DMS53 (cell line): ENCODE data around the gene AKR1C8.
"Not testable (repeated sequence)": the region's sequence is repeated elsewhere in the genome, so short reads cannot be mapped to it uniquely, and the experiment has no call there.

Experiments used
- DNase-seq: peaks from one replicate; lab custom pipeline; 2025; lab: John Stamatoyannopoulos, UW

AKR1C8 gene

DNA sequence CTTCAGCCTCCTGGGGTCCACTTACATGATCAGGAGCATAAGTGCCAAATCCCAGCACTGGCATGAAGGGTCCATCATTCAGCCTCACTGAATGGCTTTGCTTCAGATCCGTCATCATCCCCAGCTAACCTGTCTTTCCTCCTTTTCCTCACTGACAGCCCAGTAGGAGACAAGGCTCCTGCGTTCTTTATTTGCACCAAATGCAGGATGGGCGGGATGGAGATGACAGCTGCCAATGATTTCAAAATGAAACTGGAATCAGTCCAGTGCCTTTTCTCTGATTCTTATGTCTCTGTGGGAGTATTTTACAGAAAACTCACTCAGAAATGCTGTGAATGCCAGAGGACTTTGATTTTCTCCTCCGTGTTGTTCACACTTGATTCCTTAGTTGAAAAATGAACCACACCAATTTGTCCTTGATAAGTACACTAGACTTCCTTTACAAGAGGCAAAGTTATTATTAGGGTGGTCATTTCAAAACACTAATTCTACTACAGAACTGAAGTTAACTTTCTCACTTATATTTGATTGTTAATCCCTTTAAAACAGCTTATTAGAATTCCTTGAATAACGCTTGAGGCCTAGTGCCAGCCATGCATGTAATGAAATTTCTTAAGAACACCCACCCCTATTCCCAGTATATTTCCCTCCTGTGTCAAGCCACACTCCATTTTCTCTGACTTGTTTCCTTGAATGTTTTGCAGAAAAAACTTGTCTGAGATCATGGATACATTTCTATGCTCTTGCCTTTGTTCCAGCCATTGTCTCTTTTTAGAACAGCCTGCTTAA is at the start of gene AKR1C8:
Gene AKR1C8 (minus strand): TSS at position 164 of the 789 bp plus-strand sequence. CDS start 46 bp downstream, at position 118.
- no peak for DNase-seq

DNA sequence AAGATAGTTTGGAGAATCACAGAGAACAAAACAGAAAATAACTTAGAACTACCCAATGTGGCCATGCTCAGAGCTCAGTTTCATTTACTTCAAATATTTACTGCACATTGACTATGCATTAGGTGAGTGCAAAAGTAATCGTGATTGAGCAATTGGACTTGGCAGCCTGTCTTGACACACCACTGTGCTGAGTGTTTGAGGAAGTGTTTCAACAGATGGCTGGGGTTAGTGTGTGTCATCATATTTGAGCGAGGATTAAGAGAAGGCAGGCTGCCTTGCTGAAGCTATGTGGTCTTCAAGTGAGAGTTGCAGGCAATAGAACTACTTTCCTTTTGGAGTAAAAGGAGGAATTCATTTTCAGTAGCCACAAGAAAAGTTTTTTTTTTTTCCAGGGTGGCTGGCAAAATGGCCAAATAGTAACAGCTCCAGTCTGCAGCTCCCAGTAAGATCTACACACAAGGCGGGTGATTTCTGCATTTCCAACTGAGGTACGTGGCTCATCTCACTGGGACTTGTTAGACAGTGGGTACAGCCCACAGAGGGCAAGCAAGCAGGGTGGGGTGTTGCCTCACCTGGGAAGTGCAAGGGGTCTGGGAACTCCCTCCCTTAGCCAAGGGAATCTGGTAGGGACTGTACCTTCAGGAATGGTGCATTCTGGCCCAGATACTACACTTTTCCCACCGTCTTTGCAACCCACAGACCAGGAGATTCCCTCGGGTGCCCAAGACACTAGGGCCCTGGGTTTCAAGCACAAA is 49.3 kb upstream of the AKR1C8 start:
- peak; percentile 83 for DNase-seq

DNA sequence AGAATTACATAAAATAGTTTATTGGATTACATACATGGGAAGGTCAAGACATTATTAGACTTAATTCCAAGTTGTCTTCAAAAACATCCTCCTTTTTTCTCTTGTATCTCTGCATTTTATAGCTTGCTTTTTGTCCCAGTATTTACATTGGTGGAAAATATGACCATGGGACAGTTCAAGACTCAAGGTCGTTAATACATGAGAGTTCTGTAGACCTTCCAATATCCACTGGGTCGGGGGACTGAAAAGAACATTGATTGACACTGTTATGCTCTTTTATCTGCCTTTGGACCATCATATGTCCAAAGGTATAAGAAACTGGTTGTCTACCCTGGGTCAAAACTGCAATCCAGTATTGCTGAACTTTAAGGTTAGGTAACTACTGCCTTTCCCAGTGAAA is 48.4 kb upstream of the AKR1C8 start:
- DNase-seq = no peak

DNA sequence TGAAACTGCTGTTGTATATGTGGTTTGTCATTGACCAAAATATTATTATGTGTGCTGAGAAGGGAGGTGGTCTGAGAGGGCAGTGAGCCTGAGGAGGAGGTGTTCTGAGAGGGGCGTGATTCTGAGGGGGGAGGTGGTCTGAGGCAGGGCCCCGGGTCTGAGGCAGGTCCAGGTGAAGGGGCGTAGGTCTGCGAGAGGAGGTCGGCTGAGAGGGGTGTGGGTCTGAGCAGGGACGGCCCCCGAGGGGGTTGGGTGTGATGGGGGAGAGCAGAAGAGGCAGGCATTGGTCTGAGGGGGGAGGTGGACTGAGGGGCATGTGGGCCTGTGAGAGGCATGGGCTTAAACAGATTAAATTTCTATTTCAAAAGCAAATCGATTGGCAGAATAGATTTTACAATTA is 44.1 kb upstream of the AKR1C8 start:
- no peak for DNase-seq

DNA sequence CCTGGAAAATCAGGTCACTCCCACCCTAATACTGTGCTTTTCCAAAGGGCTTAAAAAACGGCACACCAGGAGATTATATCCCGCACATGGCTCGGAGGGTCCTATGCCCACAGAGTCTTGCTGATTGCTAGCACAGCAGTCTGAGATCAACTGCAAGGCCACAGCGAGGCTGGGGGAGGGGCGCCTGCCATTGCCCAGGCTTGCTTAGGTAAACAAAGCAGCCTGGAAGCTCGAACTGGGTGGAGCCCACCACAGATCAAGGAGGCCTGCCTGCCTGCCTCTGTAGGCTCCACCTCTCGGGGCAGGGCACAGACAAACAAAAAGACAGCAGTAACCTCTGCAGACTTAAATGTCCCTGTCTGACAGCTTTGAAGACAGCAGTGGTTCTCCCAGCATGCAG is 38.0 kb upstream of the AKR1C8 start:
- DNase-seq = peak; percentile 11

DNA sequence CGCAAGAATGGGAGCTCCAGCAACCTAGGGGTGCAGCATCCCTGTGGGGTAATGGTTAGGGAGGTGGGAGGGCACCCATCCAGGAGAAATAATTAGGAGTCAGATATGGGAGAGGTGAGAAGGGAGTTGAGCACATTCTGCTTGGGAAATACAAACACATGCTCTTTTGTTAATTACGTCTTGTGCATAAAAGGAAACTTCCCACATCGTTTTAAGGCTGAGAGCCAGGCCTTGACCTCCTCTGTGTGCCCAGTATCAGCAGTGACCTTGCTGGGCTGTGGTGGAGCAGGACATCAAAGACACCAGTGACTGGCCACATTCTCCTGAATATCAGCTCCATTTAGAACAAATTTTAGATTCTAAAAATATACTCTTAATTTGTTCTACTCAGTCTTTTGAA is 34.3 kb upstream of the AKR1C8 start:
- DNase-seq = no peak

DNA sequence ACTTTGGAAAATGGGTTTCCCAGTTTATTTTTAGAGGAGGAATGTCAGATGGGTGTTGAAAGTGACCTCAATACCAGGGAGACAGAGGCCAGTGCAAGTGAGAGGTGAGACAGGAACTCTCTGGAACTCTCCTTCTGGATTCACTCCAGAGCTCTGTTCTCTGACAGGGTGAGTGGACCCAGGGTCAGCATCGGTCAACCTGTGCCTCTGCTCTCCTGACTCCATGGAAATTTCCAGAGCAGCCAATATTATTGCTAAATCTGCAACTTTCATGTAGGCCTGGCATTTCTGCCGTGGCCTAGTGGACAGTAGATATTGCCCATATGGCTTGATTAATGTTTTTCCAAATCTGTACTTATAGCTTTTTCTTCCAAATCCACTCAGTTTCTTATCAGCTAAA is 31.9 kb upstream of the AKR1C8 start:
- no peak for DNase-seq

DNA sequence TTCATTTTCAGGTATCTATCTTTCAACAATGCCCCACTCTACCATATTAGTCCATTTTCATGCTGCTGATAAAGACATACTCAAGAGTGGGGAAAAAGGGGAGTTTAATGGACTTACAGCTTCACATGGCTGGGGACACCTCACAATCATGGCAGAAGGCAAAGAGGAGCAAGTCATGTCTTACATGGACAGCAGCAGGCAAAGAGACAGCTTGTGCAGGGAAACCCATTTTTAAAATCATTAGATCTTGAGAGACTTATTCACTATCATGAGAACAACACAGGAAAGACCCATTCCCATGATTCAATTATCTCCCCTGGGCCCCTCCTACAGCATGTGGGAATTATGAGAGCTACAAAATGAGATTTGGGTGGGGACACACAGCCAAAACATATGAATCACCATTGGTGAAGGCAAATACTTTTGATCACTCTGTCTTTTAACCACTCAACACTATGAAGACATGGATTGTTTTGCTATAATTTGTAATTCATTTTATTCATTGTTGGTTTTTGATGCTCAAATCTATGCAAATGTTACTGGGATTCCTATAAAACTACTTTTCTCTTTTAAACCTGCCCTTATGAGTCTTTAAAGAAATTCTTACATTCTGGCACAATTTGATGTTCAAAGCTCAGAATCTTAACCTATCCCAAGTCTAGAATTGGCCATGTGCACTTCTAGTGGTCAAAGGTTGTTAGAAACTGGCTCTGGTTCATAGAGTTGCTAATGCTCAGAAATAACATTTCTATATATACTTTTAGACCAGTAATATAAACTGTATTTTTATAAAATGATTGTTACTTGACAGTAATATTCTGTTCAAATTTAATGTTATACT is 27.0 kb upstream of the AKR1C8 start:
- no peak for DNase-seq

DNA sequence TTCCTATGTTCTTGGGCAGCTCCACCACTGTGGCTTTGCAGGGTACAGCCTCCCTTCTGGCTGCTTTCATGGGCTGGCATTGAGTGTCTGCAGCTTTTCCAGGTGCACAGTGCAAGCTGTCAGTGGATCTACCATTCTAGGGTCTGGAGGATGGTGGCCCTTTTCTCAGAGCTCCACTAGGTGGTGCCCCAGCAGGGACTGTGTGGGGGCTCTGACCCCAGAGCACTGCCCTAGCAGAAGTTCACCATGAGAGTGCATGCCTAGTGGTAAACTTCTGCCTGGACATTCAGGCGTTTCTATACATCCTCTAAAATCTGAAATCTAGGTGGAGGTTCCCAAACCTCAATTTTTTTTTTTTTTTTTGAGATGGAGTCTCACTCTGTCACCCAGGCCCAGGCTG is 25.3 kb upstream of the AKR1C8 start:
- DNase-seq = peak; percentile 25

DNA sequence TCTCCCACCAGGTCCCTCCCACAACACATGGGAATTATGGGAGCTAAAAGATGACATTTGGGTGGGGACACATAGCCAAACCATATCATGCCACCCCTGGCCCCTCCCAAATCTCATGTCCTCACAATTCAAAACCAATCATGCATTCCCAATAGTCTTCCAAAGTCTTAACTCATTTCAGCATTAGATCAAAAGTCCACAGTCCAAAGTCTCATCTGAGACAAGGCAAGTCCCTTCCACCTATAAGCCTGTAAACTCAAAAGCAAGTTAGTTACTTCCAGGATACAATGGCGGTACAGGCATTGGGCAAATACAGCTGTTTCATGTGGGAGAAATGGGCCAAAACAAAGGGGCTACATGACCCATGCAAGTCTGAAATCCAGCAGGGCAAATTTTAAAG is 24.8 kb upstream of the AKR1C8 start:
- DNase-seq = not testable (repeated sequence)

DNA sequence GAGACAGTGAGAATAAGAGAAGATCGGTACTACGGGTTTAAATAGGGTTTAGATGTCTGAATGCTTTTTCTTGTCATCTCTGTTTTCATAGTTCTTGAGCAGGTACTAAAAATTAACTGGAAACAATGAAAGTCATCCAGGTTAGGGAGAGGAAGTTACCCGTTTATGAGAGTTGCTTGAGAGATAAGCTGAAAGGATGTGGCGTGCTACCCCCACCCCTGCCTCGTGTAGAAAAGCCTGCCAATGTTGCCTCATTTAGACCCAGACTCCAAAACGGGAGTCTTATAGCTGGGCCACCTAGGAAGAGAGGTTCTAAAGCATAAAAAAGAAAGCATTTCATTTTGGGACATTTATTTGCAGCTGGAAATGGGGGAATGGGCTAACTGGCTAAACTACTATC is 21.8 kb upstream of the AKR1C8 start:
- DNase-seq = no peak

DNA sequence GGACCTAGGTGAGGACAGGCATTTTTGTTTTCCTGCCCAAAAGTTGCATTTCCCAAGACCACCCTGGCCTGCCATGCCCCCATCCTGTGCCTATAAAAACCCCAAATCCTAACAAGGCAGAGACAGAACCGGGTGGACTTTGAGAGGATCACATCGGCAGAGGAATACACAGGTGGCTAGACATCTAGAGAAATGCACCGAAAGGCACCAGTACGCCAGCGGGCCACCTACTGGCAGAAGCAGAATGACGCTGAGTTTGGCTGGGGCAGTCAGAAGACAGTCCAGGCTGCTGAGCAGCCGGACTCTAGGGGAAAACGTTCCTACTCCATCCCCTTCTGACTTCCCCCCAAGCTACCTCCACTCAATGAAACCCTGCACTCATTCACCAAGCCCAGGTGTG is 14.4 kb upstream of the AKR1C8 start:
- DNase-seq = peak; percentile 31

DNA sequence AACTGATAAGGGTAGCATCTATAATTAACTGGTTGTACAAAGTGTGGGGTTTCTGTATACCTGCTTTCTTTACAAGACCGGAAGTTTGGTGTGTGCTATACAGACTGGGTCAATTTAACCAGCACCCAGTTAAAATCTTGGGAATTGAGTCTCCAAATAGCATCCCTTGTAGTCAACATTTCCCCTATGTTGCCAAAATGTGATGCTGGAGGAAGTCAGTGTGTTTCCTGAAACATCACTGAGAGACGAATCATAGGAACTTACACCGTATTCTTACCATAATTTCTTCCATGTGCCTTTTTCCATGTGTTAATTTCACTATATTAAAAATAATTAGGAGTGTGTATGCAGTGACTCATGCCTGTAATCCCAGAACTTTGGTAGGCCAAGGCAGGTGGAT is 13.4 kb upstream of the AKR1C8 start:
- DNase-seq = no peak

DNA sequence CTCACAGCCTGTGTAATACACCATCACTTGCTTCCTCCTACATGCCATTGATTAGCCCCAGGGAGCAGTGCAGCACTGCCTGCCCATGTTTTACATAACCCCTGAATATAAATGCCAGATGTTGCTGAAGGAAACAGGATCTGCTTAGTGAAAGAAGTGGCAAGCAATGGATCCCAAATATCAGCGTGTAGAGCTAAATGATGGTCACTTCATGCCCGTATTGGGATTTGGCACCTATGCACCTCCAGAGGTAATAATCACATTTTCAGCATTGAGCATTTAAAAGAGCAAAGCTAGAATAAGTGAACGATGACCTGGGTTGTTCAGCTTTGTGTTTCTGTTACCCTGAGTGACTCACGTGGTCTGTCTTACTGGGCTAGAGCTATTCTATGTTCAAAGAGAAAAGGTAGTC is 11.8 kb upstream of the AKR1C8 start, which contains the start of gene AKR1C4:
Gene AKR1C4 (plus strand): TSS at position 136 of the 412 bp plus-strand sequence. CDS start 31 bp downstream, at position 167.
- DNase-seq = peak; percentile 59

DNA sequence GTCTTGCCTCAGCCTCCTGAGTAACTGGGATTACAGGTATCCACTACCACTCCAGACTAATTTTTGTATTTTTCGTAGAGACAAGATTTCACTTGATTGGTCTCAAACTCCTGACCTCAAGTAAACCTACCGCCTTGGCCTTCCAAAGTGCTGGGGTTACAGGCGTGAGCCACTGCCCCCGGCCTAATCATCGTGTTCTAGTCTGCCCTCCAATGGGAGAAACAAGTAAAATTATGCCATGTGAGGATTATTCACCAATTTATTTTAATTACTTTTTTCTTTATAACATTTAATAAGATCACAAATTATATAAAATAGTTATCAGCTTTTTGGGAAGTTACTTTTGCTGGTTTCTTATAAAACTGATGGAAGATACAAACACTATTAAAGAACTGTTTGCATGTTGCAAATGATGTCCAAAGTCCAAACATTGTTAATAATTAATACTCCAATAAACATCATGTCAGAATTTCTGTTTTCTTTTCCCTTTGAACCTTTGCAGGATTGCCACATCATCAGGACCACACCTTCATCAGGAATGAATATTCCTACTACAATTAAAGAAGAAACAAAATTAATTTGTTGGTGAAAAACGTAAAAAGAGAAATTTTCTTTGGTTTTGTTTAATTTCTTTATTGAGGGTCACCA is 10.9 kb upstream of the AKR1C8 start:
- peak; percentile 61 for DNase-seq

DNA sequence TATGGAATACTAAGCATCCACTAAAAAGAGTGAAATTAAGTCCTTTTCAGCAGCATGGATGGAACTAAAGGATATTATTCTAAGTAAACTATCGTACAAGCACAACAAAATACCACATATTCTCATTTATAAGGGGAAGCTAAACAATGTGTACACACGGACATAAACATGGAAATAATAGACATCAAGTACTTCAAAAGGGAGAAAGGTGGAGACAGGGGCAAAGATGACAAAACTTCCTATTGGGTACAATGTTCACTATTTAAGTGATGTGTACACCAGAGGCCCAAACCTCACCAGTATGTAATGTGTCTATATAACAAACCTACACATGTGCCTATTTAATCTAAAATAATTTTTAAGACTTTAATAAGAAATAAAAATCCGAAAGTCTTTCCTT is 9.5 kb upstream of the AKR1C8 start:
- no peak for DNase-seq

DNA sequence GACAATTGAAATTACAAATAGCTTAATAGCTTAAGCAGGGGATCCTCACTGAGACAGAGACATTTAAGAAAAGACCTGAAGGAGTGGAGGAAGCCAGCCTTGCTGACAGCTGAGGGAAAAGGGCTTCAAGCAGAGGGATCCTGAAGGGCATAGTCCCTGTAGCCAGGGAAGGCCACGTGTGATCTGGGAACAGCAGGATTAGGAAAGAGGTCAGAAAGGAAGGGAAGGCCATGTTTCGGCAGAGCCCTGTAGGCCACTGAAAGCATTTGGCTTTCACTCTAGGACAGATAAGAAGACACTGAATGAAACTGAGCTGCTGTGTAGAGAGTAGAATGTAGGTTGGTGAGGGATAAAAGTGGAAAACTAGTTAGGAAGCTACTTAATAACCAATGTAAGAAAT is 3.4 kb upstream of the AKR1C8 start:
- no peak for DNase-seq

DNA sequence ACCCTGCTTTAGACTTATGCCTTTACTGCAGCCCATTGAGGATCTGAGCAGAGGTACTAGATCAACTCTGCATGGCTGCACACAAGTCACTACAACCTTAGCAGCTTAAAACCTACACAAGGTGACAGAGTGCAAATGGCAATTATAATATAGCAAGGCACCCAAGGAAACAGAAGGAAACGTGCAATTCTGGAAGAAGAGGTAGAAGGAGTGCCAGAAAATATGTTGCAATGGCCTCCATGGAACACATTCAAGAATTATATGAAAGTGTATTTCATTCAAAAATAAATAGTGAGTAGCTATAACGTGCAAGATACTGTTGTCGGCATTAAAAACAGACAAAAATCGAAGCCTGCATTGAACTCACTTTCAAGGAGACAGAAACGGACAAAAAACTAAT is 2.9 kb upstream of the AKR1C8 start:
- no peak for DNase-seq

DNA sequence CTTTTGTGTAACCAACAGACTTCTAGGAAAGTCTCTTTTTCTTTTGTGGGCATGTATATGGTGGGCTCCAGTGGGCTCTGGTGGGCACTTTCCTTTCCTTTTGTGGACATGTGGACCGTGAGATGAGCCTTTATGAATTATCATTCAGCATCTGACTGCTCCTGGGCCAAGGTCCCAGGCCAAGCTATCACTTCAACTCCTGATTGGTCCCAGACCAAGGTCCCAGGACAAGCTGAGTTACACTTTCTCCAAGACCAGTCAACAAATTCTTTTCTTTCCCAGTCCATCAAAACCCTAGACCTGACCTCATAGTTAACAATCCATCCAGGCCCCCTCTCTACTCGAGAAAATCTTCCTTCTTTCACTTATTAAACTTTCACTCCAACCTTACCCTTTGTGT is 1.0 kb downstream of the AKR1C8 start:
- DNase-seq = no peak

DNA sequence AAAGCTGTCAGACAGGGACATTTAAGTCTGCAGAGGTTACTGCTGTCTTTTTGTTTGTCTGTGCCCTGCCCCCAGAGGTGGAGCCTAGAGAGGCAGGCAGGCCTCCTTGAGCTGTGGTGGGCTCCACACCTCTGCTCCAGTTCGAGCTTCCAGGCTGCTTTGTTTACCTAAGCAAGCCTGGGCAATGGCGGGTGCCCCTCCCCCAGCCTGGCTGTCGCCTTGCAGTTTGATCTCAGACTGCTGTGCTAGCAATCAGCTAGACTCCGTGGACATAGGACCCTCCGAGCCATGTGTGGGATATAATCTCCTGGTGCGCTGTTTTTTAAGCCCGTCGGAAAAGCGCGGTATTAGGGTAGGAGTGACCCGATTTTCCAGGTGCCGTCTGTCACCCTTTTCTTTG is 4.4 kb downstream of the AKR1C8 start:
- DNase-seq = not testable (repeated sequence)

DNA sequence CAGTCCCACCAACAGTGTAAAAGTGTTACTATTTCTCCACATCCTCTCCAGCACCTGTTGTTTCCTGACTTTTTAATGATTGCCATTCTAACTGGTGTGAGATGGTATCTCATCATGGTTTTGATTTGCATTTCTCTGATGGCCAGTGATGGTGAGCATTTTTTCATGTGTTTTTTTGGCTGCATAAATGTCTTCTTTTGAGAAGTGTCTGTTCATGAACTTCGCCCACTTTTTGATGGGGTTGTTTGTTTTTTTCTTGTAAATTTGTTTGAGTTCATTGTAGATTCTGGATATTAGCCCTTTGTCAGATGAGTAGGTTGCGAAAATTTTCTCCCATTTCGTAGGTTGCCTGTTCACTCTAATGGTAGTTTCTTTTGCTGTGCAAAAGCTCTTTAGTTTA is 9.4 kb downstream of the AKR1C8 start:
- not testable (repeated sequence) for DNase-seq

DNA sequence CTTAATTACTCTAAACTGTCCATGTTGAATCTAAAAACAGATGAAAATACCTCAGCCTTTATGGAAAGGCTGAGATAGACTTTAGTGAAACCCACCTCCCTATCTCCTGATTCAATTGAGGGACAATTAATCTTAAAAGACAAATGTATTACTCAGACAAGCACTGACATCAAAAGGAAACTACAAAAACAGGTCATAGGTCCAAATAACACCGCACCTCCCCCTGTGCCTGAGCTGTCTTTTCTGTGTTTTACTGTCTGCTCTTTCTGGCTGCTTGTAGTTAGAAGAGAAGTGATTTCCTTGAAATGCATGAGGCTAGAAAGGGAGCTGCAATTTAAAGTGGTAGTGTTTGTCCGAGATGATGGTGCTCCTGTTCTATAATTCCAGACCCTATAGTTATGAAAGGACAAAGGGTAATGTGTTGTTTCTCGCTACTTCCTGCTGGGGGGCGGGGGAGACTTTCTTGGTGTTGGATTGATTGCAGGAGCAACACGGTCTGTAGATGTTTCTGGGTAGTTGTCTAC is 16.0 kb downstream of the AKR1C8 start:
- DNase-seq = no peak
